ENCODE results near the gene TMEM128.
"Not testable (repeated sequence)": the region's sequence is repeated elsewhere in the genome, so short reads cannot be mapped to it uniquely, and the experiment has no call there.

Gene TMEM128

DNA sequence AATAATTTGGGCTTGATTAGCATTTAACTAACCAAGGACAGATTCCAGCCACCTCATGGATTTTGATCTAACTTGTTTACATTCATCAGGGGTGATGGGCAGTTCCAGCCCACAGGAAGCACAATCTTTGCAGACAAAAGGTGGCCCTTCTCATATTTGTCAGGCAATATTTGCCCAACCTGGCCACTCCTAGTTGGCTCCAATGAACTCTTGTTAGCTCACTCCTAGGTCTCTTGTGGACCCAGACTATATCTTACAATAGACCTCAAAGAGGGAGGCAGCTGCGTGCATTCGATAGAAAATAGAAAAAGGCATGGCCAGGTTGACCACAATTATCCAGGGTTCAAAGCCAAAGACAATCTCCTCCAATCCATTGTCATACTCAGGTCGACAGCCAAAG is 59.5 kb downstream of the TMEM128 start:
- not testable (repeated sequence) for DNase-seq (ENCODE audit: low read depth in 2 of 2)
